ENCODE results near the gene ATXN1.

ATXN1 gene

GRCh38 chr6:16343593-16343992 lies 417.7 kb downstream of the ATXN1 start:
- no peak for TF ChIP-seq CTCF (conservative IDR thresholded peaks at IDR 0.05; ENCODE audit: low read depth, low read length)
- no peak for DNase-seq (ENCODE audit: low read depth)
- no peak overlapping the region for H3K4me3 ChIP-seq (ENCODE audit: low read length)

DNA sequence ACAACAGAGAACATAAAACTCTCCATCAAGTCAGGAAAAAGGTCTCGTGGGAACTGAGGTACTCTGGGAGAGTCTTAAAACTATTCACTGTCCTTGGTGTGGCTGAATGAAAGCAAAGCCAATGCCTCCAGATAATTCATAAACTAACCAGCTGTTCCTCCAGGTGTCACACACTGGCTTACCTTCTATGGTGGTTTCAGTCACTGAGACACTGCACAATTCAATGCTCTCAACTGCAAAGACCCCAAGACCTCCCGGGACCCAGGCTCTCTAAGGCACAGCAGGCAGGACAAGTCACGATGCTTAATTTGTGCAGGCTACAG lies 422.0 kb downstream of the ATXN1 start:
- TF ChIP-seq CTCF (conservative IDR thresholded peaks at IDR 0.05; ENCODE audit: low read depth, low read length), result no peak
- no peak overlapping the region for H3K4me3 ChIP-seq (ENCODE audit: low read length)
- DNase-seq (ENCODE audit: low read depth), result no peak

GRCh38 chr6:16338577-16339264 lies 422.5 kb downstream of the ATXN1 start:
- no peak overlapping the region for H3K4me3 ChIP-seq (ENCODE audit: low read length)
- peak; percentile 84 for TF ChIP-seq CTCF (conservative IDR thresholded peaks at IDR 0.05; ENCODE audit: low read depth, low read length)
- peak; percentile 82 for DNase-seq (ENCODE audit: low read depth)

GRCh38 chr6:16337295-16337975 lies 423.8 kb downstream of the ATXN1 start:
- no peak for DNase-seq (ENCODE audit: low read depth)
- TF ChIP-seq CTCF (conservative IDR thresholded peaks at IDR 0.05; ENCODE audit: low read depth, low read length), result no peak
- no peak overlapping the region for H3K4me3 ChIP-seq (ENCODE audit: low read length)

DNA sequence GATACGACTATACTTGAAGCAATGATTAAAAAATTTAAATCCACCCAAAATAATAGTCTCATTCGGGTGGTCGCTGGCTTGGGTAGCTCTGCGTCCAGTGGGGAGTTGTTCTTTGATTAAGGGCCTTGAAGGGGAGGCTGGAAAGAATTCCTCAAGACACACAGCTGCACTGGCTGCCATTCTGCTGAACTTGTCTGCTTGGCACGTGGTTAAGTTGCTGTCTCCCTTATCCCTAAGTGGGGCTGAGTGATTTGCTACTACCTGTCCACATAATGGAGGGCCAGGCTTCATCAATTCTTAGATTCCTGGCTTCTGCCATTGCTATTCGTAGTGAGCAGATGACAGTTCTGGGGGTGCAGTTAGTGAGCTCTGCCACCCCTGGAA lies 424.4 kb downstream of the ATXN1 start:
- H3K4me3 ChIP-seq (ENCODE audit: low read length), result no peak overlapping the region
- TF ChIP-seq CTCF (conservative IDR thresholded peaks at IDR 0.05; ENCODE audit: low read depth, low read length), result no peak
- no peak for DNase-seq (ENCODE audit: low read depth)

DNA sequence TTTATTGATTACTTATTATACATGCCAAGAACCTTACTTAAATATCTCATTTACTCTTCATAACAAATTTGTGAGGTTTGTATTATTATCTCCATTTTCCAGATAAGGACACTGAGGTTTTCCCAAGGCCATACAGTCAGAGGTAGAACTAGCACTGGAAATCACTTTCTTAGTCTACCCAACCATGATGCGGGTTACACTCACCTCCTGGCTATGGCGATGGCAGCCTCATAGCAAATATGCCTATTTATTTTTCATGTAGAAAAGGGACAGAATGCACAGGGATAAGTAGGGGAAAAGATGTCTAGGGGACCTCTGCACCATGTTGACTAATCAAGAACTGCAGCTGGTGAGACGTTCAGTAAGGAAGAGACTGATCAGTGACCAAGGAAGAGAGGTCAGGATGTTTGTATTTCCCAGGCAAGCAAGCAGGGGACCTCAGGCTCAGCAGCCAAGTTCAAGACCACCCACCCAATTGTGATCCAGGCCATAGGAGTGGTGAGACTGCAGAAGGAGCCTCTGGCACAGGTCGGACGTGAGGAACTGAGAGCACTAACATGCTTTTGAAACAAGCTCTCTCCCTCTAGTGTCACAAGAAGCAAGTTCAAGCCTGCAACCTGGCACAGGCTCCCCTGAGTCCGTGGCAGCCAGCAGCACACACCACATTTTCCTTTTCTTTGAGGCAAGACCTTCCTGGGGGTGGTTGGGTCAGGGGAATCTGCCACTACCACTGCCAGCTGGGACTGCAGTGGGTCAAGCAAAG lies 425.0 kb downstream of the ATXN1 start:
- no peak overlapping the region for H3K4me3 ChIP-seq (ENCODE audit: low read length)
- no peak for DNase-seq (ENCODE audit: low read depth)
- TF ChIP-seq CTCF (conservative IDR thresholded peaks at IDR 0.05; ENCODE audit: low read depth, low read length), result no peak
